Mesenchymal stem cell (in vitro differentiated cells and primary cell): ENCODE data around the gene TAF1C.
A peak's percentile ranks its signal among the peaks of the same experiment; 100 is the strongest.

Source experiments
- DNase-seq: peaks from one replicate; pipeline ENCODE4 v3.0.0-alpha.2; 2013
- H2AFZ ChIP-seq: one replicate; pipeline ENCODE4 v1.6.1; 2013; ENCODE audit warnings: low read depth, mild to moderate bottlenecking, control low read depth, inconsistent platforms, low read length, moderate library complexity
- H2AK5ac ChIP-seq: 2 replicates; pipeline ENCODE4 v1.6.1; 2013; ENCODE audit warnings: low read length, moderate library complexity, mild to moderate bottlenecking, inconsistent platforms; ENCODE audit not compliant: severe bottlenecking
- H2BK120ac ChIP-seq: one replicate; pipeline ENCODE4 v1.6.1; 2013; ENCODE audit warnings: low read depth, mild to moderate bottlenecking, inconsistent platforms, low read length, moderate library complexity
- H2BK12ac ChIP-seq, 2 experiments: one replicate each; pipeline ENCODE4 v1.6.1; 2013; ENCODE audit warnings: inconsistent platforms in 2 of 2, low read length in 2 of 2, mild to moderate bottlenecking in 2 of 2, moderate library complexity in 2 of 2, control low read depth in 1 of 2
- H2BK15ac ChIP-seq: one replicate; pipeline ENCODE4 v1.6.1; 2013; ENCODE audit warnings: mild to moderate bottlenecking, low read depth, inconsistent platforms; ENCODE audit not compliant: poor library complexity, severe bottlenecking
- H2BK5ac ChIP-seq: 2 replicates; pipeline ENCODE4 v1.6.1; 2013; ENCODE audit warnings: low read depth, mild to moderate bottlenecking, low read length, control low read depth, inconsistent platforms; ENCODE audit not compliant: poor library complexity, severe bottlenecking
- H3K14ac ChIP-seq, 2 experiments: one replicate each; pipeline ENCODE4 v1.6.1; 2013; ENCODE audit warnings: inconsistent platforms in 2 of 2, low read length in 2 of 2, control low read depth in 1 of 2, mild to moderate bottlenecking in 1 of 2, moderate library complexity in 1 of 2
- H3K18ac ChIP-seq, 2 experiments: one replicate each; pipeline ENCODE4 v1.6.1; 2013; ENCODE audit warnings: inconsistent platforms in 2 of 2, low read length in 2 of 2, control low read depth in 1 of 2, low read depth in 1 of 2, mild to moderate bottlenecking in 1 of 2
- H3K23ac ChIP-seq, 2 experiments: one replicate each; pipeline ENCODE4 v1.6.1; 2013; ENCODE audit warnings: inconsistent platforms in 2 of 2, low read length in 2 of 2, mild to moderate bottlenecking in 2 of 2, moderate library complexity in 2 of 2, control low read depth in 1 of 2
- H3K27ac ChIP-seq: 2 replicates; pipeline ENCODE4 v1.5.1; 2013; ENCODE audit warnings: mild to moderate bottlenecking, moderate library complexity, low read length, control low read depth, inconsistent platforms; ENCODE audit not compliant: poor library complexity, severe bottlenecking
- H3K27me3 ChIP-seq, 2 experiments: 2 replicates each; pipeline versions ENCODE4 v1.6.1 to v1.7.0; 2013; ENCODE audit warnings: low read length in 2 of 2, mild to moderate bottlenecking in 2 of 2, moderate library complexity in 2 of 2, control low read depth in 1 of 2, inconsistent platforms in 1 of 2; ENCODE audit not compliant: control insufficient read depth in 1 of 2, insufficient read depth in 1 of 2
- H3K36me3 ChIP-seq, 2 experiments: 2 replicates each; pipeline versions ENCODE4 v1.6.1 to v1.7.0; 2013; ENCODE audit warnings: low read length in 2 of 2, control low read depth in 1 of 2, inconsistent platforms in 1 of 2, low read depth in 1 of 2, mild to moderate bottlenecking in 1 of 2; ENCODE audit not compliant: insufficient read depth in 2 of 2, control insufficient read depth in 1 of 2
- H3K4ac ChIP-seq, 2 experiments: one replicate each; pipeline ENCODE4 v1.6.1; 2013; ENCODE audit warnings: inconsistent platforms in 2 of 2, low read length in 2 of 2, mild to moderate bottlenecking in 2 of 2, moderate library complexity in 2 of 2, control low read depth in 1 of 2, low read depth in 1 of 2
- H3K4me1 ChIP-seq: 2 replicates; pipeline ENCODE4 v1.6.1; 2013; ENCODE audit warnings: low read depth, low read length, control low read depth; ENCODE audit not compliant: control insufficient read depth, insufficient read depth
- H3K4me2 ChIP-seq: 2 replicates; pipeline ENCODE4 v1.6.1; 2013; ENCODE audit warnings: low read length, mild to moderate bottlenecking, inconsistent platforms; ENCODE audit not compliant: poor library complexity, severe bottlenecking
- H3K4me3 ChIP-seq, 2 experiments: 2 replicates each; pipeline versions ENCODE4 v1.5.1 to v1.7.0; 2013; ENCODE audit warnings: low read length in 2 of 2, mild to moderate bottlenecking in 2 of 2, control low read depth in 1 of 2, low read depth in 1 of 2; ENCODE audit not compliant: insufficient read depth in 1 of 2
- H3K79me1 ChIP-seq: replicated peaks from 2 replicates; pipeline ENCODE4 v1.6.1; 2013; ENCODE audit warnings: mild to moderate bottlenecking, control low read depth, low read length, inconsistent platforms; ENCODE audit not compliant: poor library complexity, severe bottlenecking
- H3K9ac ChIP-seq: 2 replicates; pipeline ENCODE4 v1.7.0; 2013; ENCODE audit warnings: mild to moderate bottlenecking, low read length, moderate library complexity
- H3K9me3 ChIP-seq: 2 replicates; pipeline ENCODE4 v1.7.0; 2013; ENCODE audit warnings: mild to moderate bottlenecking, low read length; ENCODE audit not compliant: control insufficient read depth
- H4K8ac ChIP-seq: one replicate; pipeline ENCODE4 v1.6.1; 2013; ENCODE audit warnings: inconsistent platforms, mild to moderate bottlenecking, low read length, moderate library complexity
- H4K91ac ChIP-seq: one replicate; pipeline ENCODE4 v1.6.1; 2013; ENCODE audit warnings: mild to moderate bottlenecking, low read length, inconsistent platforms
- WGBS: methylation state at CpG from one replicate; pipeline ENCODE4 v1.1.7; 2013; ENCODE audit warnings: mixed read lengths; 5-methylcytosine and 5-hydroxymethylcytosine counted together

Gene TAF1C

GRCh38 chr16:84141143-84141670 is 45.6 kb downstream of the TAF1C start:
- WGBS = 78% methylated on average over 13 of the region's 13 CpGs
- no peak overlapping the region for H2AFZ ChIP-seq

GRCh38 chr16:84139628-84140258 is 47.1 kb downstream of the TAF1C start:
- Histone ChIP-seq H2BK15ac (no peak overlapping the region), H3K4me3 (no peak overlapping the region), H2AFZ (no peak overlapping the region), H3K27me3 (no peaks in the 10 kb centered on the region), H4K8ac (no peak overlapping the region), H2BK12ac (no peak overlapping the region), H3K36me3 (no peaks in the 10 kb centered on the region), H3K79me1 (peaks cover 41% of the 10 kb centered on the region), H4K91ac (no peak overlapping the region), H3K4ac (no peak overlapping the region), H2AK5ac (no peak overlapping the region), H3K4me1 (peaks cover 22% of the 10 kb centered on the region), H3K14ac (no peak overlapping the region), H2BK5ac (no peak overlapping the region), H3K4me2 (no peak overlapping the region), H2BK120ac (no peak overlapping the region), H3K23ac (no peak overlapping the region), H3K9ac (peak overlapping the region; percentile 35), H3K27ac (no peak overlapping the region), H3K18ac (no peak overlapping the region), H3K9me3 (no peaks in the 10 kb centered on the region)
- WGBS = 83% methylated on average over 4 of the region's 6 CpGs
- no peak for DNase-seq

More at GRCh38 chr16:84141143-84141670, 45.6 kb downstream of the TAF1C start:
- Histone ChIP-seq H2AK5ac (no peak overlapping the region), H2BK5ac (no peak overlapping the region), H3K9ac (no peak overlapping the region), H2BK15ac (no peak overlapping the region), H3K4me1 (peaks cover 17% of the 10 kb centered on the region), H3K27me3 (peaks cover 1 to 2% of the 10 kb centered on the region in 2 experiments), H3K27ac (no peak overlapping the region), H4K91ac (no peak overlapping the region), H3K23ac (no peak overlapping the region), H3K36me3 (no peaks in the 10 kb centered on the region), H3K4me3 (no peak overlapping the region), H3K79me1 (peaks cover 34% of the 10 kb centered on the region), H2BK12ac (no peak overlapping the region), H3K4me2 (no peak overlapping the region), H3K14ac (no peak overlapping the region), H4K8ac (no peak overlapping the region), H3K9me3 (no peaks in the 10 kb centered on the region), H3K18ac (no peak overlapping the region), H3K4ac (no peak overlapping the region), H2BK120ac (no peak overlapping the region)
- no peak for DNase-seq

- Histone ChIP-seq H3K4ac (peak overlapping the region in 1 of 2 experiments; percentile 44), H3K4me1 (peaks cover 22% of the 10 kb centered on the region), H3K23ac (no peak overlapping the region), H2BK12ac (no peak overlapping the region), H4K91ac (no peak overlapping the region), H3K79me1 (peaks cover 41% of the 10 kb centered on the region), H3K27ac (no peak overlapping the region), H3K4me2 (no peak overlapping the region), H3K4me3 (no peak overlapping the region), H2AFZ (no peak overlapping the region), H2AK5ac (no peak overlapping the region), H3K9me3 (no peaks in the 10 kb centered on the region), H3K36me3 (no peaks in the 10 kb centered on the region), H3K14ac (no peak overlapping the region), H2BK120ac (no peak overlapping the region), H2BK15ac (no peak overlapping the region), H3K9ac (peak overlapping the region; percentile 35), H2BK5ac (no peak overlapping the region), H3K18ac (peak overlapping the region in 1 of 2 experiments; percentile 28), H4K8ac (peak overlapping the region; percentile 21), H3K27me3 (no peaks in the 10 kb centered on the region)
- DNase-seq = peak; percentile 66
- WGBS = 68% methylated on average over 12 of the region's 14 CpGs
Observed at GRCh38 chr16:84138824-84139627, 47.8 kb downstream of the TAF1C start.

GRCh38 chr16:84138500-84138823 is 48.4 kb downstream of the TAF1C start:
- no peaks in the 10 kb centered on the region for H3K36me3 ChIP-seq
- no peak overlapping the region for H2AFZ ChIP-seq
- H3K18ac ChIP-seq = no peak overlapping the region
- no peak overlapping the region for H3K27ac ChIP-seq
- no peak overlapping the region for H2BK5ac ChIP-seq
- no peak overlapping the region for H2AK5ac ChIP-seq
- H3K4me3 ChIP-seq = no peak overlapping the region
- no peak overlapping the region for H3K14ac ChIP-seq
- no peak overlapping the region for H3K4ac ChIP-seq
- no peak overlapping the region for H2BK120ac ChIP-seq
- no peaks in the 10 kb centered on the region for H3K27me3 ChIP-seq
- DNase-seq = no peak
- H2BK15ac ChIP-seq = no peak overlapping the region
- no peak overlapping the region for H3K4me2 ChIP-seq
- peaks cover 19% of the 10 kb centered on the region for H3K4me1 ChIP-seq
- no peak overlapping the region for H2BK12ac ChIP-seq
- no peaks in the 10 kb centered on the region for H3K9me3 ChIP-seq
- H4K91ac ChIP-seq = no peak overlapping the region
- peaks cover 46% of the 10 kb centered on the region for H3K79me1 ChIP-seq
- H3K23ac ChIP-seq = no peak overlapping the region
- no peak overlapping the region for H4K8ac ChIP-seq
- peak overlapping the region; percentile 35 for H3K9ac ChIP-seq
- WGBS = 24% methylated on average over 1 of the region's 2 CpGs
